Measurements from ENCODE around the gene TMEM178B.

DNA sequence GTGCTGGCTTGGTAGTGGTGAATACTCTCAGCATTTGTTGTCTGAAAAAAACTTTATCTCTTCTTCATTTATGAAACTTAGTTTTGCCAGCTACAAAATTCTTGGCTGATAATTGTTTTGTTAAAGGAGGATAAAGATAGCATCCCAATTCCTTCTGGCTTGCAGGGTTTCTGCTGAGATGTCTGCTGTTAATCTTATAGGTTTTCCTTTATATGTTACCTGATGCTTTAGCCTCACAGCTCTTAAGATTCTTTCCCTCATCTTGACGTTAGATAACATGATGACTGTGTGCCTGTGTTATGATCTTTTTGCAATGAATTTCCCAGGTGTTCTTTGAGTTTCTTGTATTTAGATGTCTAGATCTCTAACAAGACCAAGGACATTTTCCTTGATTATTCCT is 49.2 kb upstream of the TMEM178B start:
- no peak for TF ChIP-seq CTCF (conservative IDR thresholded peaks at IDR 0.05; ENCODE audit: low read depth, low read length)
- no peak for TF ChIP-seq USF2 (IDR thresholded peaks at IDR 0.05; ENCODE audit: low read depth, low read length)
- TF ChIP-seq CEBPB (IDR thresholded peaks at IDR 0.05; ENCODE audit: low read depth, low read length), result no peak
- no peak for TF ChIP-seq RFX5 (IDR thresholded peaks at IDR 0.05; ENCODE audit: low read depth, low read length)
- no peak for TF ChIP-seq RAD21 (IDR thresholded peaks at IDR 0.05; ENCODE audit: low read length)
- TF ChIP-seq MAZ (IDR thresholded peaks at IDR 0.05; ENCODE audit: borderline replicate concordance, low read depth, low read length), result no peak
- no peak for TF ChIP-seq ELK1 (IDR thresholded peaks at IDR 0.05; ENCODE audit: borderline replicate concordance, low read depth, low read length)
- no peak for TF ChIP-seq POLR2A (IDR thresholded peaks at IDR 0.05; ENCODE audit: low read depth, low read length)
- TF ChIP-seq FOS (IDR thresholded peaks at IDR 0.05; ENCODE audit: low read depth, low read length), result no peak
- TF ChIP-seq MAFK (IDR thresholded peaks at IDR 0.05; ENCODE audit: low read depth, low read length), result no peak

All from IMR-90 (cell line).